Measurements from ENCODE around the gene ASB18. TPM values are rescaled to one million over a fixed set of nuclear protein-coding genes. Genes with fewer than 3 reads are reported as not detected.

The ASB18 gene
- total RNA-seq, 1 experiment from 2014 or later, result not detected

GRCh38 chr2:236282406-236282805 lies 18.2 kb upstream of the ASB18 start:
- H3K4me1 ChIP-seq, result no peaks in the 10 kb centered on the region
- no peak for DNase-seq
- Mint-ChIP-seq H3K9me3 (ENCODE audit: unreplicated experiment) (no peaks in the 10 kb centered on the region), H3K36me3 (ENCODE audit: insufficient read depth, unreplicated experiment) (no peaks in the 10 kb centered on the region), H3K4me1 (ENCODE audit: low read depth, unreplicated experiment) (no peaks in the 10 kb centered on the region), H3K4me3 (ENCODE audit: unreplicated experiment) (no peak overlapping the region), H3K27ac (ENCODE audit: unreplicated experiment) (no peak overlapping the region), H3K27me3 (ENCODE audit: insufficient read depth, unreplicated experiment) (peaks cover 3% of the 10 kb centered on the region)
- no peak for TF ChIP-seq CTCF (IDR thresholded peaks at IDR 0.05; ENCODE audit: insufficient read depth in 1 of 2, low read depth in 1 of 2, low read length in 1 of 2, severe bottlenecking in 1 of 2, unreplicated experiment in 1 of 2)
- CTCF ChIA-PET, result no interaction called here
- intact Hi-C loops (cut with micrococcal nuclease; ENCODE audit: unreplicated experiment), result no loop called here
- no peaks in the 10 kb centered on the region for H3K9me3 ChIP-seq
- H3K4me3 ChIP-seq (ENCODE audit: low read depth, low read length), result no peak overlapping the region
- POLR2A ChIA-PET, result no interaction called here
- no TSS peak for BruUV-seq (replicated peaks)
- no peaks in the 10 kb centered on the region for H3K36me3 ChIP-seq (ENCODE audit: control insufficient read depth, insufficient read depth, low read length)
- no peaks in the 10 kb centered on the region for H3K27me3 ChIP-seq (replicated peaks; ENCODE audit: control insufficient read depth, insufficient read depth, low read length)

GRCh38 chr2:236281423-236281822 lies 17.2 kb upstream of the ASB18 start:
- H3K27ac Mint-ChIP-seq (ENCODE audit: unreplicated experiment), result no peak overlapping the region
- intact Hi-C loops (cut with micrococcal nuclease; ENCODE audit: unreplicated experiment), result no loop called here

GRCh38 chr2:236273126-236273525 lies 8.9 kb upstream of the ASB18 start:
- no peak overlapping the region for H3K4me3 ChIP-seq (ENCODE audit: low read depth, low read length)
- no peaks in the 10 kb centered on the region for H3K4me1 Mint-ChIP-seq (ENCODE audit: low read depth, unreplicated experiment)
- no peaks in the 10 kb centered on the region for H3K27me3 ChIP-seq (replicated peaks; ENCODE audit: control insufficient read depth, insufficient read depth, low read length)
- BruUV-seq (replicated peaks), result no TSS peak
- H3K36me3 ChIP-seq (ENCODE audit: control insufficient read depth, insufficient read depth, low read length), result no peaks in the 10 kb centered on the region
- no peaks in the 10 kb centered on the region for H3K27me3 Mint-ChIP-seq (ENCODE audit: insufficient read depth, unreplicated experiment)
- intact Hi-C loops (cut with micrococcal nuclease; ENCODE audit: unreplicated experiment), result no loop called here
- no peaks in the 10 kb centered on the region for H3K4me1 ChIP-seq
- TF ChIP-seq CTCF (IDR thresholded peaks at IDR 0.05; ENCODE audit: insufficient read depth in 1 of 2, low read depth in 1 of 2, low read length in 1 of 2, severe bottlenecking in 1 of 2, unreplicated experiment in 1 of 2), result no peak
- peaks cover 17% of the 10 kb centered on the region for H3K9me3 Mint-ChIP-seq (ENCODE audit: unreplicated experiment)
- POLR2A ChIA-PET, result no interaction called here
- no peaks in the 10 kb centered on the region for H3K36me3 Mint-ChIP-seq (ENCODE audit: insufficient read depth, unreplicated experiment)
- H3K4me3 Mint-ChIP-seq (ENCODE audit: unreplicated experiment), result no peak overlapping the region
- peaks cover 5% of the 10 kb centered on the region; the same call in 1 of the 2 replicates for H3K9me3 ChIP-seq
- no peak overlapping the region for H3K27ac Mint-ChIP-seq (ENCODE audit: unreplicated experiment)
- CTCF ChIA-PET, result no interaction called here
- no peak for DNase-seq

More at GRCh38 chr2:236281423-236281822, 17.2 kb upstream of the ASB18 start:
- no peak for TF ChIP-seq CTCF (IDR thresholded peaks at IDR 0.05; ENCODE audit: insufficient read depth in 1 of 2, low read depth in 1 of 2, low read length in 1 of 2, severe bottlenecking in 1 of 2, unreplicated experiment in 1 of 2)
- no TSS peak for BruUV-seq (replicated peaks)
- Histone ChIP-seq H3K4me1 (no peaks in the 10 kb centered on the region), H3K9me3 (no peaks in the 10 kb centered on the region), H3K4me3 (ENCODE audit: low read depth, low read length) (no peak overlapping the region), H3K36me3 (ENCODE audit: control insufficient read depth, insufficient read depth, low read length) (no peaks in the 10 kb centered on the region), H3K27me3 (replicated peaks; ENCODE audit: control insufficient read depth, insufficient read depth, low read length) (no peaks in the 10 kb centered on the region)
- Mint-ChIP-seq H3K9me3 (ENCODE audit: unreplicated experiment) (no peaks in the 10 kb centered on the region), H3K4me3 (ENCODE audit: unreplicated experiment) (no peak overlapping the region), H3K36me3 (ENCODE audit: insufficient read depth, unreplicated experiment) (no peaks in the 10 kb centered on the region), H3K4me1 (ENCODE audit: low read depth, unreplicated experiment) (no peaks in the 10 kb centered on the region), H3K27me3 (ENCODE audit: insufficient read depth, unreplicated experiment) (no peaks in the 10 kb centered on the region)
- no peak for DNase-seq
- POLR2A ChIA-PET, result no interaction called here
- CTCF ChIA-PET, result no interaction called here
